Small intestine (tissue), 16 donors: ENCODE data around the gene TMEM132E. TPM values are rescaled to one million over a fixed set of nuclear protein-coding genes. Genes with fewer than 3 reads are reported as not detected.
A peak's percentile ranks its signal among the peaks of the same experiment; 100 is the strongest.
"Not testable (repeated sequence)": the region's sequence is repeated elsewhere in the genome, so short reads cannot be mapped to it uniquely, and the experiment has no call there.

ENCODE experiments used
- DNase-seq, 2 donors: peaks; one replicate each; pipeline versions ENCODE4 v3.0.0 to v3.0.0-alpha.2; 2013
- FAIRE-seq: peaks from 2 replicates; lab custom pipeline; 2012; peaks lifted over from hg19 to GRCh38; lab: Jason Lieb, UNC
- H3K27ac ChIP-seq, 3 donors: one replicate each; pipeline ENCODE4 v1.5.1; 2013; ENCODE audit warnings: low read length in 2 of 3, mild to moderate bottlenecking in 2 of 3, control low read depth in 1 of 3, inconsistent platforms in 1 of 3, low read depth in 1 of 3, moderate library complexity in 1 of 3
- H3K27me3 ChIP-seq, 3 donors: one replicate each; pipeline ENCODE4 v1.6.1; 2013; ENCODE audit warnings: low read length in 3 of 3, inconsistent platforms in 1 of 3; ENCODE audit not compliant: control insufficient read depth in 3 of 3, insufficient read depth in 3 of 3
- H3K36me3 ChIP-seq, 3 donors: one replicate each; pipeline ENCODE4 v1.6.1; 2013; ENCODE audit warnings: low read length in 3 of 3, inconsistent platforms in 1 of 3, low read depth in 1 of 3, mild to moderate bottlenecking in 1 of 3, moderate library complexity in 1 of 3; ENCODE audit not compliant: control insufficient read depth in 3 of 3, insufficient read depth in 2 of 3
- H3K4me1 ChIP-seq, 3 donors: one replicate each; pipeline ENCODE4 v1.6.1; 2013; ENCODE audit warnings: low read length in 2 of 3, inconsistent platforms in 1 of 3, low read depth in 1 of 3, mild to moderate bottlenecking in 1 of 3, moderate library complexity in 1 of 3; ENCODE audit not compliant: control insufficient read depth in 3 of 3, insufficient read depth in 2 of 3
- H3K4me3 ChIP-seq, 3 donors: one replicate each; pipeline ENCODE4 v1.5.1; 2013; ENCODE audit warnings: low read length in 3 of 3, control low read depth in 1 of 3, inconsistent platforms in 1 of 3, low read depth in 1 of 3, mild to moderate bottlenecking in 1 of 3, moderate library complexity in 1 of 3
- H3K9me3 ChIP-seq, 2 donors: one replicate each; pipeline ENCODE4 v1.6.1; 2013; ENCODE audit warnings: low read depth in 1 of 2, low read length in 1 of 2; ENCODE audit not compliant: control insufficient read depth in 2 of 2, insufficient read depth in 1 of 2
- WGBS, 3 donors: extraction: QIAGEN DNeasy Blood & Tissue Kit; methylation state at CpG; one replicate each; pipeline ENCODE4 v1.1.7; 2013; 5-methylcytosine and 5-hydroxymethylcytosine counted together
- long read RNA-seq, 10 donors: transcript quantifications; one replicate each; lab custom pipeline, GENCODE V29; 2026
- polyA plus RNA-seq, 4 donors: library from polyadenylated mRNA; stranded (reverse) in 3 of 4; unstranded in 1 of 4; fragments of 200-250 nt in 3 of 4; fragments of 120-200 nt in 1 of 4; gene quantifications; one replicate each; pipeline versions ENCODE4 v1.2.1 to v1.2.3, GENCODE V29; 2013
- donor health status: healthy with polysubstance abuse.
- donor health status: control.
- donor health status: control.
- donor health status: Bipolar disorder and iron deficiency.
- donor health status: healthy.

TMEM132E gene
- 1 to 10 TPM in 2 of 4 donors, under 1 TPM in 2; 0.07 to 9.2 (median 3.9) TPM for polyA plus RNA-seq
- long read RNA-seq, donor 1: 0 reads
- long read RNA-seq, donor 2: 0 reads
- long read RNA-seq, donor 3: 0 reads
- long read RNA-seq, donor 4: 0 reads
- long read RNA-seq, donor 5: 0 reads
- long read RNA-seq, donor 6: 0 reads
- long read RNA-seq, donor 7: 0 reads
- long read RNA-seq, donor 8: 0 reads
- long read RNA-seq, donor 9: 0 reads
- long read RNA-seq, donor 10: 0 reads

- H3K36me3 ChIP-seq: no peaks in the 10 kb centered on the region
- H3K27ac ChIP-seq: no peak within 1 kb of the TSS
- 1% methylated on average over 81 to 101 of the region's 101 CpGs for WGBS, 3 donors
- DNase-seq: peak in 1 of 2 donors; percentile 53
- H3K4me3 ChIP-seq: peak within 1 kb of the TSS in 2 of 3 donors; percentile 24 to 36
- peaks cover 0 to 3% of the 10 kb centered on the region in 2 donors for H3K9me3 ChIP-seq
- H3K27me3 ChIP-seq: peaks cover 15 to 83% (median 45%) of the 10 kb centered on the region in 3 donors
- no peaks in the 10 kb centered on the region for H3K4me1 ChIP-seq
- FAIRE-seq: no peak
These were observed at the start of gene TMEM132E for GRCh38 chr17:34579017-34579946. Gene TMEM132E (plus strand): TSS chr17:34579582. CDS start chr17:34581077, 1,495 bp downstream.

GRCh38 chr17:34530918-34531317, 48.5 kb upstream of the TMEM132E start:
- Histone ChIP-seq H3K27ac (no peak overlapping the region), H3K9me3 (no peaks in the 10 kb centered on the region), H3K4me3 (no peak overlapping the region), H3K4me1 (no peaks in the 10 kb centered on the region), H3K36me3 (no peaks in the 10 kb centered on the region), H3K27me3 (peaks cover 0 to 2% (median 0%) of the 10 kb centered on the region in 3 donors)
- 18 to 24% (median 24%) methylated on average over 3 of the region's 3 CpGs for WGBS, 3 donors
- no peak for DNase-seq
- FAIRE-seq: no peak

DNA sequence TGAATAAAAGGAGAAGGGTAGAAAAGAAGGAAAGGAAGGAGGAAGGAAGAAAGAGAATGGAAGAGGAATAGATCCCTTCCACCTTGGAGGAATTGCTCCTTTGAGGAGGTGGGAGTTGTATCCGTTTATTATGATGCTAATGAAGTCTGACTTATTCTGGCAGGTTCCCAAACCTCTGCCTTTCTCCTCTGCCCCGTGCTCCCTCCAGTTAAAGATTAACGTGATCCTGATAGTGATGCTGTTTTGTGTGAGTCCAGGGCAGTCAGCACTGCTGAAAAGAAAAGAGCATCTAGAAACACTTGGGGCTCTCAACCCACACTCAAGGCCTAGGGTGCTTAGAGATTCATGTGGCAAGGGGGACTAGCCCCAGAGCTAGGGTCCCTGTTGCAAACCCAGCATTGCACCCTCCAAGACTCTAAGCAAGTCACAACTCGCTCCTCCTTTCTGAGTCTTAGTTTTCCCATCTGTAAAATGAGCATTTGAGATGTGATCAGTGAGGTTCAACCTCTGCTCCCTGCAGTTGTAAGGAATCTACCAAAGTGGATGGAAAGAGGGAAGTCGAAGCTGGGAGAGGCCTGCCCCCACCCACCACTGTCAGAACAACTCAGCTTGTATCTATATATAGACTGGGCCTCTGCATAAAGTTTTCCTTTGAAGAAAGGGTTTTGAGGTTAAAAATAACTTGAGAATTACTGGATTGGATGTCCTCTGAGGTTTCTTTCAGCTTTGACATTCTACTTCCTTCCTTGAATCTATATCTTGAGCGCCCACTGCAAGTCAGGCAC, 46.9 kb upstream of the TMEM132E start:
- Histone ChIP-seq H3K36me3 (no peaks in the 10 kb centered on the region), H3K4me1 (no peaks in the 10 kb centered on the region), H3K4me3 (no peak overlapping the region), H3K27ac (no peak overlapping the region), H3K9me3 (no peaks in the 10 kb centered on the region), H3K27me3 (peaks cover 0 to 2% (median 0%) of the 10 kb centered on the region in 3 donors)
- FAIRE-seq (no peak), DNase-seq (no peak)
- WGBS, 3 donors: 32 to 40% (median 34%) methylated on average over 6 of the region's 6 CpGs

- Histone ChIP-seq H3K9me3 (no peaks in the 10 kb centered on the region), H3K27ac (no peak overlapping the region), H3K27me3 (peaks cover 0 to under 1% (median 0%) of the 10 kb centered on the region in 3 donors), H3K4me3 (no peak overlapping the region), H3K4me1 (no peaks in the 10 kb centered on the region), H3K36me3 (no peaks in the 10 kb centered on the region)
- no peak for FAIRE-seq
- DNase-seq: no peak
- 64 to 73% (median 71%) methylated on average over 6 of the region's 6 CpGs for WGBS, 3 donors
These were observed 45.4 kb upstream of the TMEM132E start for GRCh38 chr17:34533806-34534527.

DNA sequence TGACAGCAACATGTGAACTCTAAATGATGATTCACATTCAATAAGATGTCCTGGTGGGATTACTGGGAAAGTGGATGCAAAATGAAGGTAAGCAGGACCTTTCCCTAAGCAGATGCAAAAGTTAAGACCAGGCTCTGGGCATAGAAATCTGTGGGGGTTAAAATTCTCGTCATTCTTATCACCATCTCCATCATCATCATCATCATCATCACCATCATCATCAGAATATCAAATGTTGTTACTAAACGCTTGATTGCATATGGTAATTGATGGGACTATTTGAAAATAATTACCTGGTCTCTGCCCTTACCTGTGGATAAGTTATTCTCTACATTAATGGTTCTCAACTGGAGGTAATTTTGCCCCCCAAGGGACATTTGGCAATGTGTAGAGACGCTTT, 41.9 kb upstream of the TMEM132E start:
- Histone ChIP-seq H3K27me3 (no peaks in the 10 kb centered on the region), H3K4me1 (no peaks in the 10 kb centered on the region), H3K36me3 (no peaks in the 10 kb centered on the region), H3K4me3 (no peak overlapping the region), H3K27ac (no peak overlapping the region), H3K9me3 (no peaks in the 10 kb centered on the region)
- DNase-seq (no peak), FAIRE-seq (no peak)
- 37 to 57% (median 42%) methylated on average over 3 of the region's 3 CpGs for WGBS, 3 donors

GRCh38 chr17:34538582-34538981, 40.8 kb upstream of the TMEM132E start:
- WGBS, 3 donors: 55 to 67% (median 64%) methylated on average over 2 of the region's 2 CpGs
- not testable (repeated sequence) for H3K36me3 ChIP-seq, FAIRE-seq, H3K9me3 ChIP-seq, H3K27ac ChIP-seq, H3K4me3 ChIP-seq, H3K4me1 ChIP-seq, DNase-seq, H3K27me3 ChIP-seq

GRCh38 chr17:34539881-34540280, 39.5 kb upstream of the TMEM132E start:
- no peaks in the 10 kb centered on the region for H3K36me3 ChIP-seq
- H3K4me1 ChIP-seq: no peaks in the 10 kb centered on the region
- no peaks in the 10 kb centered on the region for H3K27me3 ChIP-seq
- H3K9me3 ChIP-seq: no peaks in the 10 kb centered on the region
- H3K27ac ChIP-seq: no peak overlapping the region
- 87 to 98% (median 96%) methylated on average over 2 to 3 of the region's 3 CpGs for WGBS, 3 donors
- DNase-seq (no peak), FAIRE-seq (no peak)
- no peak overlapping the region for H3K4me3 ChIP-seq
